ENCODE measurements around the gene ZFP91.

- TF ChIP-seq CTCF (IDR thresholded peaks at IDR 0.05; ENCODE audit: insufficient read depth, low read length) (no peak), POLR2AphosphoS5 (IDR thresholded peaks at IDR 0.05; ENCODE audit: low read depth) (no peak), REST (IDR thresholded peaks at IDR 0.05; ENCODE audit: insufficient replicate concordance, low read depth) (no peak)
These were observed 18.0 kb upstream of the ZFP91 start for GRCh38 chr11:58560842-58561241.

Measured in HL-60 (cell line).